HL-60/S4 (cell line): Measurements from ENCODE around the gene LSR.

Source experiments
- in situ Hi-C: fragments of 300-500 bp; cut with MboI; formaldehyde crosslinking; loops from 2 replicates; pipeline ENCODE4 v1.14.3; 2022; ENCODE audit warnings: low sequenced_read_pairs

The LSR gene

GRCh38 chr19:35265900-35266519, 17.2 kb downstream of the LSR start:
- in situ Hi-C loops: no loop called here

- in situ Hi-C loops: no loop called here
Measured at GRCh38 chr19:35266520-35267352, 17.9 kb downstream of the LSR start.

GRCh38 chr19:35267353-35267817, 18.6 kb downstream of the LSR start:
- in situ Hi-C loops: no loop called here

GRCh38 chr19:35267818-35268535, 19.2 kb downstream of the LSR start:
- in situ Hi-C loops: no loop called here

- in situ Hi-C loops: no loop called here
Measured at GRCh38 chr19:35268536-35269437, 20.0 kb downstream of the LSR start, which contains the start of gene USF2. Gene USF2 (plus strand): TSS chr19:35268962. CDS start chr19:35269102, 140 bp downstream.

GRCh38 chr19:35269438-35270117, 20.8 kb downstream of the LSR start:
- in situ Hi-C loops: no loop called here

GRCh38 chr19:35270381-35270811, 21.6 kb downstream of the LSR start:
- in situ Hi-C loops: no loop called here

GRCh38 chr19:35271546-35271945, 22.7 kb downstream of the LSR start:
- in situ Hi-C loops: no loop called here

- in situ Hi-C loops: no loop called here
Measured at GRCh38 chr19:35272122-35272719, 23.4 kb downstream of the LSR start.

- in situ Hi-C loops: no loop called here
Measured at GRCh38 chr19:35272954-35273649, 24.3 kb downstream of the LSR start.

- in situ Hi-C loops: no loop called here
Measured at GRCh38 chr19:35273686-35274259, 25.0 kb downstream of the LSR start.

GRCh38 chr19:35274323-35274722, 25.5 kb downstream of the LSR start:
- in situ Hi-C loops: no loop called here

- in situ Hi-C loops: no loop called here
Measured at GRCh38 chr19:35276706-35277281, 28.0 kb downstream of the LSR start.

- in situ Hi-C loops: no loop called here
Measured at GRCh38 chr19:35278578-35279284, 29.9 kb downstream of the LSR start.

GRCh38 chr19:35279374-35279773, 30.6 kb downstream of the LSR start:
- in situ Hi-C loops: no loop called here

GRCh38 chr19:35279985-35280821, 31.4 kb downstream of the LSR start:
- in situ Hi-C loops: no loop called here

GRCh38 chr19:35281303-35281702, 32.5 kb downstream of the LSR start:
- in situ Hi-C loops: no loop called here
